K562 (cell line): Measurements from ENCODE around the gene ANTXRL.
"Not testable (repeated sequence)": the region's sequence is repeated elsewhere in the genome, so short reads cannot be mapped to it uniquely, and the experiment has no call there.

Experiments
- BRF1 ChIP-seq: IDR thresholded peaks from 3 replicates; pipeline ENCODE4 v1.6.1; 2011; ENCODE audit warnings: borderline replicate concordance, mild to moderate bottlenecking; ENCODE audit not compliant: insufficient read length; ENCODE audit errors: extremely low read depth
- CTCF ChIP-seq, 3 experiments: IDR thresholded peaks in 2 of 3; conservative IDR thresholded peaks in 1 of 3; 2 replicates each; pipeline ENCODE4 v1.5.1; 2011 to 2012; ENCODE audit warnings: low read length in 3 of 3, mild to moderate bottlenecking in 3 of 3, control low read depth in 2 of 3, improper control_type of control experiment in 1 of 3, inconsistent platforms in 1 of 3, low read depth in 1 of 3, mixed read lengths in 1 of 3, moderate library complexity in 1 of 3; ENCODE audit not compliant: insufficient read depth in 2 of 3
- E2F8 ChIP-seq: fragments of 450-650 bp; IDR thresholded peaks from 2 replicates; pipeline ENCODE4 v1.7.1; 2018; ENCODE audit warnings: mild to moderate bottlenecking, low read depth; ENCODE audit not compliant: partially characterized antibody
- EZH2 ChIP-seq: IDR thresholded peaks from 2 replicates; pipeline ENCODE4 v1.6.1; 2012; ENCODE audit warnings: low read depth, mild to moderate bottlenecking, inconsistent platforms, low read length, borderline replicate concordance
- HDAC2 ChIP-seq: fragments of 450-650 bp; IDR thresholded peaks from 2 replicates; pipeline ENCODE4 v1.6.1; 2016; ENCODE audit warnings: mild to moderate bottlenecking
- MAZ ChIP-seq, 2 experiments: fragments of 450-650 bp in 1 of 2; sonication (generic) in 1 of 2; formaldehyde crosslinking; IDR thresholded peaks in 1 of 2; conservative IDR thresholded peaks in 1 of 2; 2 replicates each; pipeline versions ENCODE4 v1.4.0 to v1.5.0; 2020; ENCODE audit warnings: mild to moderate bottlenecking in 1 of 2, missing genetic modification reagents in 1 of 2
- SMARCA5 ChIP-seq: fragments of 450-650 bp; IDR thresholded peaks from 2 replicates; pipeline ENCODE4 v1.6.1; 2016
- ZFP91 ChIP-seq: sonication (generic); formaldehyde crosslinking; IDR thresholded peaks from 2 replicates; pipeline ENCODE4 v1.8.0; 2022; ENCODE audit warnings: mild to moderate bottlenecking, missing genetic modification reagents
- ZNF263 ChIP-seq: sonication (generic); formaldehyde crosslinking; IDR thresholded peaks from 2 replicates; pipeline ENCODE4 v1.8.0; 2022; ENCODE audit warnings: mild to moderate bottlenecking, missing genetic modification reagents, borderline replicate concordance
- ZNF79 ChIP-seq: fragments of 250-450 bp; sonication (Bioruptor Pico); IDR thresholded peaks from 2 replicates; pipeline ENCODE4 v1.4.0; 2020; ENCODE audit warnings: low read depth, mild to moderate bottlenecking, moderate library complexity

GRCh38 chr10:46255210-46255609 lies 31.6 kb upstream of the ANTXRL start:
- not testable (repeated sequence) for TF ChIP-seq SMARCA5; ZNF79 (CRISPR knock-in tag); ZNF263 (CRISPR knock-in tag); CTCF (IDR thresholded peaks at IDR 0.05 in 2 of 3, conservative IDR thresholded peaks at IDR 0.05 in 1 of 3; ENCODE audit: insufficient read depth in 2 of 3, low read depth in 1 of 3, low read length in 3 of 3); MAZ (CRISPR knock-in tag; conservative IDR thresholded peaks at IDR 0.05 in 1 of 2, IDR thresholded peaks at IDR 0.05 in 1 of 2); ZFP91 (CRISPR knock-in tag); E2F8; HDAC2; EZH2; BRF1
